VCaP (cell line): ENCODE data around the gene AGPAT4.

Experiments
- H3K27ac ChIP-seq: fragments of 450-650 bp; 2 replicates; pipeline ENCODE4 v1.5.1; 2017
- TF ChIP-seq, protein P1 (sequence below): fragments of 450-650 bp; conservative IDR thresholded peaks from 2 replicates; pipeline ENCODE4 v1.5.1; 2017; ENCODE audit warnings: mild to moderate bottlenecking, moderate library complexity

Gene AGPAT4

DNA sequence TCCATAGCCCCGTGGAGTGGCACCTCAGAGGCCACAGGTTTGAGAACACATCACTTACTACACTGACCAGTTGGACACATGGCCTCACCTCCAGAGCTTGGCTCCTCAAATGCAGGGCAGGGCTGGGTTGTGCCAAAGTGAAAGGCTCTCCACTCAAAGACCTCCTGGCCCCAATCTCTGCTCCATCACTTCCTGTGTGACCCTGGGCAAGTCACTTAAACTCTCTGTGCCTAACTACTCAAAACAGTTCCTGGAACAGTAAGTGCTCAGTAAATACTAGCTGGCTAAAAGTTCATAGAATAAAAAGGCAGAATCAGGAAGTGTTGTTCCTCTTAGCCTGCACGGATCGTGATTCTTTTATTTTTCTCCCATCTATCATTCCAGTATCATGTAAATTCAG, 50.2 kb downstream of the AGPAT4 start:
- no peak overlapping the region for H3K27ac ChIP-seq
- TF ChIP-seq, protein P1, sequence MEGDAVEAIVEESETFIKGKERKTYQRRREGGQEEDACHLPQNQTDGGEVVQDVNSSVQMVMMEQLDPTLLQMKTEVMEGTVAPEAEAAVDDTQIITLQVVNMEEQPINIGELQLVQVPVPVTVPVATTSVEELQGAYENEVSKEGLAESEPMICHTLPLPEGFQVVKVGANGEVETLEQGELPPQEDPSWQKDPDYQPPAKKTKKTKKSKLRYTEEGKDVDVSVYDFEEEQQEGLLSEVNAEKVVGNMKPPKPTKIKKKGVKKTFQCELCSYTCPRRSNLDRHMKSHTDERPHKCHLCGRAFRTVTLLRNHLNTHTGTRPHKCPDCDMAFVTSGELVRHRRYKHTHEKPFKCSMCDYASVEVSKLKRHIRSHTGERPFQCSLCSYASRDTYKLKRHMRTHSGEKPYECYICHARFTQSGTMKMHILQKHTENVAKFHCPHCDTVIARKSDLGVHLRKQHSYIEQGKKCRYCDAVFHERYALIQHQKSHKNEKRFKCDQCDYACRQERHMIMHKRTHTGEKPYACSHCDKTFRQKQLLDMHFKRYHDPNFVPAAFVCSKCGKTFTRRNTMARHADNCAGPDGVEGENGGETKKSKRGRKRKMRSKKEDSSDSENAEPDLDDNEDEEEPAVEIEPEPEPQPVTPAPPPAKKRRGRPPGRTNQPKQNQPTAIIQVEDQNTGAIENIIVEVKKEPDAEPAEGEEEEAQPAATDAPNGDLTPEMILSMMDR = no peak

DNA sequence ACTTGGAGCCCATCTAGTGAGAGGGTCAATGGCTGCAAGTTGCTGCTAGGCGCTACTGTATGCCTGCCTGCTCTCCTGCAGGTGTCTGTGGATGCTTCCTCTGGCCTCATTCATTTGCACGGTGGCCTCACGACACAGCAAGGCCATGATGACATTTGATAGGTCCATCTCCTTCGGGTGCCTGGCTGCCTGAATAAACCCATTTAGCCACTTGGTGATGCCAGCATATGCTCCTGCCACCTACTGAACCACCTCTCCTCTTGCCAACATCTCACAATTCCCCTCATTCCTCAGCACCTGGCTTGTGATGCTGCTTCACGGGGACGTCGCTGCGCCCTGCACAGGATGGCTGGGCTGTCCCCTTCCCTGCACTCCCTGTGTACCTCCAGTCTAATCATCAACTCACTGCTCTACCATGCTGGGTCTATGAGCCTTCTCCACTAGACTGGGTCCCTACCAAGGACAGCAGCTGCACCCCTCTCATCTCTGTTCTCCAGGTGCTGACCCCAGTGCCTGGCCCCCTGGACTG, 51.1 kb downstream of the AGPAT4 start:
- H3K27ac ChIP-seq = no peak overlapping the region
- TF ChIP-seq, protein P1 = no peak

DNA sequence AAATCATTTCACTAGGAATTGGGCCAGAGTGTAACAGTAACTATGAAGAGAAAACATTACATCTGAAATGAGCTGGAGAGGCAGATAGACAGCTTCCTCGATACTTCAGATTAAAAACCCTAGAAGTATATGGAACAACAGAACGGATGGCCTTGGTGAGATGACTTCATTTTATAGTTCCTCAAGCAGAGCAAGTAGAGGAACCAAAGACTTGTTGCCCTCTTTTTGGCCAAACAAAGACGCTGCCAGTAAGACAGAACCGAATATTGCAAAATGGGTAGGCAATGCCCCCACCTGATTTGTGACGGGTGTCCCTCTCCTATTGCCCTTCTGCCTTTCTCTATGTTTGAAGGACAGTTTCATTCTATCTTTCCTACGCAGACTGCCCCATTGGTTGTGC, 53.5 kb downstream of the AGPAT4 start:
- H3K27ac ChIP-seq = no peak overlapping the region
- TF ChIP-seq, protein P1 = no peak

DNA sequence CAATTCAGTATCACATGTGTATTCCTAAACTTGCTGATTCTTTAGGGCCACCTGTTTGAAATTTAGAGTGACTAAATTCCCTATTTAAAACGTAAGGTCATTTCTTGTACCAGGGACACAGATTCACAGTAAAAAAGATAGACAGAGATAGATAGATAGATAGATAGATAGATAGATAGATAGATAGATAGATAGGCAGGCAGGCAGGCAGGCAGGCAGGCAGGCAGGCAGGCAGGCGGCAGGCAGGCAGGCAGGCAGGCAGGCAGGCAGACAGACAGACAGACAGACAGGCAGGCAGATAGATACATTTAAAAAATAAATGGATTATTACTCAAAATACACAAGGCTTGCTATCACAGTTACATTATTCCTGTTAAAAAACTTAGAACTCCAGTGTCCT, 54.2 kb downstream of the AGPAT4 start:
- TF ChIP-seq, protein P1 = no peak

DNA sequence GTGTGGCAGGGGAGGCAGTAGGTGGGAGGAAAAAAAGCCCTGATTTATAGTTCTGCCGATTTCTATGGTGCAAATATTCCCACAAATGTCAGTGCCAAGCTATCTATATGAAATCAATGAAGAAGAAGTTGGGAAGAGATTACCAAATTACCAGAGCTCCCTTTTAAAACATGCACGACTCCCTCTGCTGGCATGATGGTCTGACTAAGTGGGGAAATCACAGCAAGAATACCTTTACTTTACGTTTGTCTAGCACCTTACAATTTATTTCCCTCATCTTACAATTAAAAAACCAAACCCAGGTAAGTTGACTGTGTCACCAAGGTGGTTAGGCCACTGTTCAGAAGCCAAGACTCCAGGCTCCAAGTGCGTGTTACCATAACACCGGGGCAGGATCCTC, 55.6 kb downstream of the AGPAT4 start:
- TF ChIP-seq, protein P1 = peak; percentile 31; the same call in 1 of the 2 replicates
- H3K27ac ChIP-seq = no peak overlapping the region

More for the DNA sequence above, 54.2 kb downstream of the AGPAT4 start:
- H3K27ac ChIP-seq = no peak overlapping the region

DNA sequence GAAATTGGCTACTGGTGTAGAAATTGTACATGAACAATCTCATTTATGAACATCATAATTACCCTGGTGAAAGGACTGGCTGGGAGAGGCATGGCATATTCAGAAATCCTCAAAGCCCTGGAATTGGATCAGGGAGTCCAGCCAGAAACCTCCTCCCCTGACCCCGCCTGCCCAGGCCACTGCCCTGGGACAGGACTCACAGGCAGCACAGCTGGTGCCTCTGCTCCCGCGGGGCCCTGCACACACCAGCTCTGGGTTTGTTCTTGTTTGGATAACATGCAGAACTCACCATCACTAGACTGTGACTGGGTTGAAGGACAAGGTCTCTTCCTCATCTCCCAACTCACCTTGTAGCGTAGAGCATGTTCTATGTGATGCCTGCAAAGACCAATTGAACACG, 56.2 kb downstream of the AGPAT4 start:
- no peak overlapping the region for H3K27ac ChIP-seq
- TF ChIP-seq, protein P1 = no peak

DNA sequence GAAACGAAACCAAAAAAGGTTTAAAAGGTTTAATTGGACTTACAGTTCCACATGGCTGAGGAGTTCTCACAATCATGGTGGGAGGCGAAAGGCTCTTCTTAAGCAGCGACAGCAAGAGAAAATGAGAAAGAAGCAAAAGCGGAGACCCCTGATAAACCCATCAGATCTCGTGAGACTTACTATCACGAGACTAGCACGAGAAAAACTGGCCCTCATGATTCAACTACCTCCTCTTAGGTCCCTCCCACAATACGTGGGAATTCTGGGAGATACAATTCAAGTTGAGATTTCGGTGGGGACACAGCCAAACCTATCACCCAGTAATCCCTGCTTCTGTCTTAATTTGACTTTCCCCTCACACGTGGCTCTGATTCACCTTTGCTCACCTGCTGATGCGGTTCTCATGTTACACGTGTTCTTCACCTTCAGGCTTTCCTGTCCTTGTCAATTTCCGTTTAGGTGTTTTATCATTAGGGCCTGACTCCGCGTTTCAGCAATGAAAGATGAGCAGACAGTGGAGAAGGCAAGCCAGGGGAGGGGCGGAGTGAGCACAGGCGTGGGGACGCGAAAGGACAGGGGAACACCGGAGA, 57.1 kb downstream of the AGPAT4 start:
- no peak overlapping the region for H3K27ac ChIP-seq
- TF ChIP-seq, protein P1 = no peak
